Pancreas (tissue), 10 donors: ENCODE results near the gene RALGPS2. TPM values are rescaled to one million over a fixed set of nuclear protein-coding genes. Genes with fewer than 3 reads are reported as not detected.

Experiments used
- ATAC-seq, 4 donors: fragments of 200-7000 bp; cut with Tn5 transposase; one replicate each; pipeline versions ENCODE4 v1.8.0 to v1.9.1; 2020; ENCODE audit warnings: mild to moderate bottlenecking in 4 of 4, moderate library complexity in 4 of 4
- DNase-seq, 6 donors: peaks; one replicate each; pipeline ENCODE4 v3.0.0-alpha.2; 2020
- FAIRE-seq: peaks from 2 replicates; lab custom pipeline; 2012; peaks lifted over from hg19 to GRCh38; lab: Jason Lieb, UNC
- H3K27ac ChIP-seq, 4 donors: fragments of 200-600 bp; sonication (generic); 1 replicate in 3 of 4; 2 replicates in 1 of 4; pipeline versions ENCODE4 v1.5.0 to v1.8.0; 2020
- H3K27me3 ChIP-seq, 4 donors: fragments of 200-600 bp; one replicate each; pipeline ENCODE4 v1.8.0; 2021
- H3K36me3 ChIP-seq, 3 donors: fragments of 200-600 bp; sonication (generic) in 1 of 3; one replicate each; pipeline versions ENCODE4 v1.5.0 to v1.8.0; 2020 to 2021
- H3K4me1 ChIP-seq, 3 donors: fragments of 200-600 bp; one replicate each; pipeline ENCODE4 v1.8.0; 2021
- H3K4me3 ChIP-seq, 4 donors: fragments of 200-600 bp; sonication (generic) in 2 of 4; one replicate each; pipeline versions ENCODE4 v1.5.0 to v1.8.0; 2020 to 2021
- H3K9me3 ChIP-seq, 4 donors: fragments of 200-600 bp; one replicate each; pipeline ENCODE4 v1.8.0; 2021
- CTCF ChIP-seq, 4 donors: fragments of 200-600 bp; sonication (generic) in 3 of 4; IDR thresholded peaks; one replicate each; pipeline versions ENCODE4 v1.5.0 to v1.8.0; 2021; ENCODE audit warnings: antibody characterized with exemption in 4 of 4
- WGBS, 2 donors: extraction: QIAGEN DNeasy Blood & Tissue Kit; methylation state at CpG; one replicate each; pipeline ENCODE4 v1.1.7; 2013; 5-methylcytosine and 5-hydroxymethylcytosine counted together
- intact Hi-C, 3 donors: fragments of 100-400 bp; cut with DNase I; formaldehyde crosslinking; loops; one replicate each; pipeline versions ENCODE4 v1.11.1 to v1.14.2; 2022
- polyA plus RNA-seq, 2 donors: library from polyadenylated mRNA; stranded (reverse); fragments of 200-250 nt; gene quantifications; one replicate each; pipeline ENCODE4 v1.2.3, GENCODE V29; 2013
- total RNA-seq, 6 donors: library from RNA; stranded (reverse); fragmentation: NEBNext Ultra II Directional in 4 of 6; extraction: Animal tissue kit (Norgen Biotek cat#: 25700) in 4 of 6; gene quantifications; one replicate each; pipeline versions ENCODE4 v1.2.1 to v1.2.4, GENCODE V29; 2021 to 2023
- donor health status: healthy with polysubstance abuse.
- donor health status: DM: no; HTN: no; CAD: no; lungs with moderate emphysema.
- donor health status: DM: no; HTN: no; CAD: no.
- donor health status: control.
- donor health status: control.
- donor health status: Bipolar disorder and iron deficiency.
- donor health status: DM: yes; HTN: yes; CAD: no.
- donor health status: DM: no; HTN: no; CAD: no.
- donor health status: DM: no; HTN: no; CAD: no.
- donor health status: DM: yes; HTN: yes; CAD: no.

Gene RALGPS2
- total and polyA plus RNA-seq, 8 donors = 1.9 to 11.6 (median 7.6) TPM

GRCh38 chr1:178784131-178784536 lies 59.1 kb downstream of the RALGPS2 start:
- H3K9me3 ChIP-seq = no peaks in the 10 kb centered on the region
- DNase-seq (no peak), ATAC-seq (no peak), FAIRE-seq (no peak)
- no peak overlapping the region for H3K27ac ChIP-seq
- WGBS, 2 donors = 93 to 96% methylated on average over 2 of the region's 2 CpGs
- intact Hi-C loops = no loop called here
- H3K4me1 ChIP-seq = peaks cover 0 to 10% (median 0%) of the 10 kb centered on the region in 3 donors
- no peak overlapping the region for H3K4me3 ChIP-seq
- no peak for TF ChIP-seq CTCF (IDR thresholded peaks at IDR 0.05)
- no peaks in the 10 kb centered on the region for H3K27me3 ChIP-seq
- H3K36me3 ChIP-seq = no peaks in the 10 kb centered on the region

GRCh38 chr1:178792394-178792793 lies 67.3 kb downstream of the RALGPS2 start:
- intact Hi-C loops = no loop called here
- WGBS, 2 donors = 92 to 96% methylated on average over 3 of the region's 3 CpGs
- H3K36me3 ChIP-seq = no peaks in the 10 kb centered on the region
- ATAC-seq (no peak), FAIRE-seq (no peak), DNase-seq (no peak)
- no peak for TF ChIP-seq CTCF (IDR thresholded peaks at IDR 0.05)
- no peaks in the 10 kb centered on the region for H3K4me1 ChIP-seq
- H3K27me3 ChIP-seq = no peaks in the 10 kb centered on the region
- H3K4me3 ChIP-seq = no peak overlapping the region
- H3K27ac ChIP-seq = no peak overlapping the region
- no peaks in the 10 kb centered on the region for H3K9me3 ChIP-seq

- ATAC-seq (no peak), DNase-seq (no peak), FAIRE-seq (no peak)
- H3K36me3 ChIP-seq = no peaks in the 10 kb centered on the region
- 95 to 97% methylated on average over 3 of the region's 3 CpGs for whole genome bisulfite sequencing, 2 donors
- no peak for TF ChIP-seq CTCF (IDR thresholded peaks at IDR 0.05)
- no peak overlapping the region for H3K27ac ChIP-seq
- no peak overlapping the region for H3K4me3 ChIP-seq
- intact Hi-C loops = no loop called here
- H3K27me3 ChIP-seq = no peaks in the 10 kb centered on the region
- no peaks in the 10 kb centered on the region for H3K4me1 ChIP-seq
- H3K9me3 ChIP-seq = no peaks in the 10 kb centered on the region
These were observed 71.0 kb downstream of the RALGPS2 start for GRCh38 chr1:178796013-178796412.

GRCh38 chr1:178797590-178797989 lies 72.5 kb downstream of the RALGPS2 start:
- intact Hi-C loops = no loop called here
- H3K4me1 ChIP-seq = no peaks in the 10 kb centered on the region
- no peaks in the 10 kb centered on the region for H3K27me3 ChIP-seq
- no peak overlapping the region for H3K27ac ChIP-seq
- no peaks in the 10 kb centered on the region for H3K36me3 ChIP-seq
- H3K9me3 ChIP-seq = no peaks in the 10 kb centered on the region
- no peak for ATAC-seq
- H3K4me3 ChIP-seq = no peak overlapping the region
- WGBS, 2 donors = 94 to 97% methylated on average over 2 of the region's 2 CpGs
- TF ChIP-seq CTCF (IDR thresholded peaks at IDR 0.05) = no peak
- FAIRE-seq = no peak
- DNase-seq = no peak

GRCh38 chr1:178798232-178798861 lies 73.3 kb downstream of the RALGPS2 start:
- 94% methylated on average over 6 of the region's 6 CpGs for WGBS, 2 donors
- Histone ChIP-seq H3K9me3 (no peaks in the 10 kb centered on the region), H3K4me3 (no peak overlapping the region), H3K27me3 (no peaks in the 10 kb centered on the region), H3K4me1 (no peaks in the 10 kb centered on the region), H3K36me3 (no peaks in the 10 kb centered on the region), H3K27ac (no peak overlapping the region)
- no peak for DNase-seq
- intact Hi-C loops = no loop called here
- no peak for TF ChIP-seq CTCF (IDR thresholded peaks at IDR 0.05)
- no peak for FAIRE-seq
- ATAC-seq = no peak
